ENCODE data around the gene SMPD4.
A peak's percentile ranks its signal among the peaks of the same experiment; 100 is the strongest.
"Not testable (repeated sequence)": the region's sequence is repeated elsewhere in the genome, so short reads cannot be mapped to it uniquely, and the experiment has no call there.

Gene SMPD4

DNA sequence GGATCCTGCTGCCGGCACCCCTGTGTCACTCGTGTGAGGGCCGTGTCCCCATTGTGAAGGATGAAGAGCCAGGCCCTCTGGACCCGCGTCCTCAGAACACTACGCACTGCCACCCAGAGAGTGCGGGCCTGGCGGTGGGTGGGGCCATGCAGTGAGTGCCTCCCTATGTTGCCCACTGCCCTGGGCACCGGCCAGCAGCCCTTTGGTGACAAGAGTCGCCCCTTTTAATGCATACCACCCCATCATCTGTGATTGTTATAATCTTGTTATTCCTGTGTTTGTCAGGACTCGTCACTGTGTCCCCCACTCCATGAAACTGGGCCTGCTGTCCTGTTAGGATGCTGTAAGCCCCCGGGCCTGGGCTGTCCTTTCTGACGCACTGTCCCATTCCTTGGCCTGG lies 43.1 kb downstream of the SMPD4 start:
- DNase-seq, result not testable (repeated sequence)

DNA sequence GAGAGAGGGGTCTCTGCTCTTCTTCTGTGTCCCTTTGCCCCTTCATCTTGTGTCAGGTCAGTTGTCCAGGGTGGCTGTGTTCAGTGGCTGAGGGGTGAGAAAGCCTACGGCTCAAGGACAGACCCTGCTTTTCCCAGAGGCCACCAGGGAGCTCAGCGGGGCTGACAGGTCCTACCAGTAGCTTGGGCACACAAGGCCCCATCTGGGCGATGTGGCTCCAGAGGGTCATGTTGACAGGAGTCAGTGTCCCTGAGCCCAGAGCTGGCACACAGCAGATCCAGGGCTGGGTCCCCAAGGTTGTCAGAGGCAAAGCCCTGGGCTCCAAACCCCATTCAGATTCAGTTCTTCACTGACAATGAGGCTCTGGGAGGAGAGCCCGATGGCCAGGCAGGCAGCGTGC lies 44.3 kb downstream of the SMPD4 start:
- DNase-seq, result not testable (repeated sequence)

GRCh38 chr2:130136546-130136945 lies 44.9 kb downstream of the SMPD4 start:
- not testable (repeated sequence) for DNase-seq

DNA sequence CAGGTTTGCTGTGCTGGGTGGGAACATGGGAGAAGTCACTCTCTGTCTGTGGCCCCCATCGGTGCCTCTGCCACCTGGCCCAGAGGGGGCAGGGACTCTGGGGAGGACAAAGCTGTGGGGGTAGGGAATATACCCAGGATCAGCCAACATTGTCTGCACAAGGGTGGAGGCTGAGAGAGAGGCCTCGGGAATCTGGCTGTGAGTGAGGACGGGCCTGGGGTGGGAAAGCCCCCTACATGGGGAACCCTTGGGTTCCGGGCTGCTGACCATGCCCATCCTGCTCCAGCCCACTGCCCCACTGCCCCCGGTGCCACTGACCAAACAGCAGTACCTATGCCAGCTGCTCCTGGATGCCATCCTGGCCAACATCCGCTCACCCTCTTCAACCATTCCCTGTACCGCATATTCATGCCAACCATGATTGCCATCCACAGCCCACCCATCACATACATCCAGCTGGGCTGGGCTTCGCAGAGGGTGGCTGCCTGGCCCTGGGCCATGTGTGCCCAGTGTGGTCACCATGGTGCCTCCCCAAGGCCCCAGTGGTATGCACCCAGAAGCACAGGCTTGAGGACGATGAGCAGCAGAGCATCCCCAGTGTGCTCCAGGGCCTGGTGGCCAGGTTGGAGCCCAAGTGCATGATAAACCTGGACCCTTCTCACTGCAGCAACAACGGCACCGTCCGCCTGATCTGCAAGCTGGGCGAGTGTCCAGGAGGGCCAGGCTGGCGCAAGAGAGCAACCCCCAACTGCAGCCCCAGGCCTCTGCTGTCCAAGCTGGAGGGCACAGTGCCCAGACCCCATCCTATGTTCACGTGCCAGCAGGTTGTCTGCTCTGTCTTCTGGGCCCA lies 45.5 kb downstream of the SMPD4 start:
- DNase-seq, result no peak

GRCh38 chr2:130129120-130129829 lies 52.1 kb downstream of the SMPD4 start, which contains the start of gene POTEF:
Gene POTEF, minus strand, starts transcription at chr2:130129222. Its CDS starts 8,707 bp downstream, at chr2:130120515.
- DNase-seq, result not testable (repeated sequence)

GRCh38 chr2:130128464-130128863 lies 52.9 kb downstream of the SMPD4 start:
- DNase-seq, result not testable (repeated sequence)

DNA sequence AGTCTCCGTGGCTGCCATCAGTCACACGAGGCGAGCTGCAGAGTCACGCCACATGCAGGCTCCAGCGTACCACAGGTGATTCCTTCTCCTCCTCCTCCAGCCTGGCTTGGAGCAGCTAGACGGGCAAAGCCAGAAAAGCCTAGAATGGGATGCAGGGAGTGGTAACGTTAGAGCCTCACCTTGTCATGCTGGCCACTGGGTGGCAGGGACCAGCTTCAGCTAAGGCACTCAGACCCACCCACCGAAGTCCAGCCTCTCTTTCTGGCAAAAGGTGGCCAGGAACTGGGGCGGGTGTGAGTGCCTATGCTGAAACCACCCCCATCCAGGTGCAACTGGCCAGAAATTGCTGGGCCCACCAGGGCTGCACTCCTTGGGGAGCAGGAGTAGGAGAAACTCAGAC lies 53.7 kb downstream of the SMPD4 start:
- DNase-seq, result not testable (repeated sequence)

- DNase-seq, result not testable (repeated sequence)
Measured at GRCh38 chr2:130120924-130121323, 60.5 kb downstream of the SMPD4 start.

GRCh38 chr2:130102597-130103363 lies 78.6 kb downstream of the SMPD4 start:
- DNase-seq, result peak; percentile 10

Data from retina (tissue), 1 donor.